NCI-H526 (cell line): ENCODE data around the gene CDC42SE1.
"Not testable (repeated sequence)": the region's sequence is repeated elsewhere in the genome, so short reads cannot be mapped to it uniquely, and the experiment has no call there.

Source experiments
- DNase-seq, 2 experiments: peaks; one replicate each; lab custom pipeline; 2025; lab: John Stamatoyannopoulos, UW

CDC42SE1 gene

GRCh38 chr1:151059109-151060006, at the start of gene CDC42SE1:
Gene CDC42SE1 (minus strand): TSS chr1:151059622. CDS start chr1:151055730, 3,892 bp downstream.
- DNase-seq: peak; percentile 96 to 99

- no peak for DNase-seq
Observed at GRCh38 chr1:151108331-151108730, 48.9 kb upstream of the CDC42SE1 start.

GRCh38 chr1:151106894-151107293, 47.5 kb upstream of the CDC42SE1 start:
- no peak for DNase-seq

- DNase-seq: no peak
Observed at GRCh38 chr1:151104630-151105029, 45.2 kb upstream of the CDC42SE1 start.

GRCh38 chr1:151098126-151098525, 38.7 kb upstream of the CDC42SE1 start:
- no peak for DNase-seq

GRCh38 chr1:151097426-151097825, 38.0 kb upstream of the CDC42SE1 start:
- not testable (repeated sequence) for DNase-seq

GRCh38 chr1:151085953-151086559, 26.6 kb upstream of the CDC42SE1 start:
- DNase-seq: no peak

GRCh38 chr1:151072224-151072623, 12.8 kb upstream of the CDC42SE1 start:
- DNase-seq: peak in 1 of 2 experiments; percentile 48

- peak; percentile 96 to 99 for DNase-seq
Observed at GRCh38 chr1:151070474-151071276, 11.3 kb upstream of the CDC42SE1 start, which contains the start of gene GABPB2. Gene GABPB2 (plus strand): TSS chr1:151070761. CDS start chr1:151088190, 17,429 bp downstream.

GRCh38 chr1:151069103-151069486, 9.7 kb upstream of the CDC42SE1 start:
- DNase-seq: no peak

GRCh38 chr1:151067185-151067584, 7.8 kb upstream of the CDC42SE1 start:
- no peak for DNase-seq

- DNase-seq: no peak
Observed at GRCh38 chr1:151065089-151065645, 5.7 kb upstream of the CDC42SE1 start.

- no peak for DNase-seq
Observed at GRCh38 chr1:151062741-151063371, 3.4 kb upstream of the CDC42SE1 start.

GRCh38 chr1:151061704-151062103, 2.3 kb upstream of the CDC42SE1 start:
- no peak for DNase-seq

GRCh38 chr1:151060657-151061421, 1.4 kb upstream of the CDC42SE1 start:
- peak; percentile 76 to 77 for DNase-seq

- peak; percentile 95 to 96 for DNase-seq
Observed at GRCh38 chr1:151060007-151060656, 710 bp upstream of the CDC42SE1 start, which contains the start of gene MLLT11. Gene MLLT11 (plus strand): TSS chr1:151060397. CDS start chr1:151067225, 6,828 bp downstream.

- peak; percentile 86 to 97 for DNase-seq
Observed at GRCh38 chr1:151058692-151059091, 730 bp downstream of the CDC42SE1 start.

GRCh38 chr1:151056149-151056548, 3.3 kb downstream of the CDC42SE1 start:
- DNase-seq: no peak

GRCh38 chr1:151055581-151055980, 3.8 kb downstream of the CDC42SE1 start:
- no peak for DNase-seq

GRCh38 chr1:151054971-151055547, 4.4 kb downstream of the CDC42SE1 start:
- DNase-seq: no peak
